ENCODE data around the gene ZFP3. TPM values are rescaled to one million over a fixed set of nuclear protein-coding genes. Genes with fewer than 3 reads are reported as not detected.

Gene ZFP3
- polyA plus RNA-seq, 1 experiment, result 3.0 TPM

DNA sequence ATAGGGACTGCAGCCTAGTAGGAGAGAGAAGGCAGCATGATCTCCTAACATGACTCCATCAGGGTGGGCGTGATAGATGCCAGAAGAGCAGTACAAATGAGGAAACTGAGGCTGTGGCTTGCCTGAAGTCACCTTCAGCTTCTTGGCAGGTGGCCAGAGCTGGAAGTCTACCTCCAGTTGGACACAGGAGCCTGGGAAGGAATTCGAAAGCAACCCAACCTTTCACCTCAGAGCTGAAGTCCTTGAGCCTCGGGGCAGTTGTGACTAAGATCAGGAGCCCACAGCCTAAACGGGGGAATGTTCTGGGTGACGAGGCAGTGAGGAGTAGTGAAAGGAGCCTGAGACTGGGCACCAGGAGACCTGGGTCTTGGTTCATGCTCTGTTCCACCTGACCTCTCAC, 33.6 kb upstream of the ZFP3 start:
- ChIA-PET POLR2A (no interaction called here), CTCF (no interaction called here)
- H3K9me3 ChIP-seq (ENCODE audit: control insufficient read depth, insufficient read depth, low read length), result peaks cover 4% of the 10 kb centered on the region; the same call in 1 of the 2 replicates
- H3K27me3 ChIP-seq (ENCODE audit: control insufficient read depth, insufficient read depth, low read length), result no peaks in the 10 kb centered on the region
- no peak overlapping the region for H3K27ac ChIP-seq (ENCODE audit: low read depth, low read length)
- TF ChIP-seq, protein P1, sequence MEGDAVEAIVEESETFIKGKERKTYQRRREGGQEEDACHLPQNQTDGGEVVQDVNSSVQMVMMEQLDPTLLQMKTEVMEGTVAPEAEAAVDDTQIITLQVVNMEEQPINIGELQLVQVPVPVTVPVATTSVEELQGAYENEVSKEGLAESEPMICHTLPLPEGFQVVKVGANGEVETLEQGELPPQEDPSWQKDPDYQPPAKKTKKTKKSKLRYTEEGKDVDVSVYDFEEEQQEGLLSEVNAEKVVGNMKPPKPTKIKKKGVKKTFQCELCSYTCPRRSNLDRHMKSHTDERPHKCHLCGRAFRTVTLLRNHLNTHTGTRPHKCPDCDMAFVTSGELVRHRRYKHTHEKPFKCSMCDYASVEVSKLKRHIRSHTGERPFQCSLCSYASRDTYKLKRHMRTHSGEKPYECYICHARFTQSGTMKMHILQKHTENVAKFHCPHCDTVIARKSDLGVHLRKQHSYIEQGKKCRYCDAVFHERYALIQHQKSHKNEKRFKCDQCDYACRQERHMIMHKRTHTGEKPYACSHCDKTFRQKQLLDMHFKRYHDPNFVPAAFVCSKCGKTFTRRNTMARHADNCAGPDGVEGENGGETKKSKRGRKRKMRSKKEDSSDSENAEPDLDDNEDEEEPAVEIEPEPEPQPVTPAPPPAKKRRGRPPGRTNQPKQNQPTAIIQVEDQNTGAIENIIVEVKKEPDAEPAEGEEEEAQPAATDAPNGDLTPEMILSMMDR (IDR thresholded peaks at IDR 0.05; ENCODE audit: low read depth, low read length), result no peak
- DNase-seq (ENCODE audit: low read depth, low spot score), result no peak
- H3K4me3 ChIP-seq (ENCODE audit: low read depth, low read length), result no peak overlapping the region

DNA sequence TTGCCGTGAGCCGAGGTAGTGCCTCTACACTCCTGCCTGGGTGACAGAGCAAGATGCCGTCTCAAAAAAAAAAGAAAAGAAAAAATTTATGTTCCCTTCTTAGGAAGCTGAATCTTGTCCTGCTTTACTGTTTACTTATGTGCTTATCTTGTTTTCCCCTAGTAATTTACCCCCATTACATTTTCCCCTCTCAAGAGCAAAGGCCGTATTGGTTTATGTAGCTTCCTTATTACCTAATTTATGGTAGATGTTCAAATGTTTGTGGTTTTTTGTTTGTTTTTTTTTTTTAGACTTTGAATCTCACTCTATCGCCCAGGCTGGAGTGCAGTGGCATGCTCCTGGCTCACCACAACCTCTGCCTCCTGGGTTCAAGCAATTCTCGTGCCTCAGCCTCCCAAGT, 32.8 kb upstream of the ZFP3 start:
- Histone ChIP-seq H3K4me3 (ENCODE audit: low read depth, low read length) (no peak overlapping the region), H3K27me3 (ENCODE audit: control insufficient read depth, insufficient read depth, low read length) (no peaks in the 10 kb centered on the region), H3K27ac (ENCODE audit: low read depth, low read length) (no peak overlapping the region), H3K9me3 (ENCODE audit: control insufficient read depth, insufficient read depth, low read length) (peaks cover 2% of the 10 kb centered on the region; the same call in 1 of the 2 replicates)
- ChIA-PET POLR2A (no interaction called here), CTCF (interaction anchor here (0.6 to 1.1 kb wide), 2 partner anchors 14 to 63 kb away, joined by 3 read pairs; no protein-coding TSS in a partner anchor)
- DNase-seq (ENCODE audit: low read depth, low spot score), result no peak
- TF ChIP-seq, protein P1 (IDR thresholded peaks at IDR 0.05; ENCODE audit: low read depth, low read length), result no peak

DNA sequence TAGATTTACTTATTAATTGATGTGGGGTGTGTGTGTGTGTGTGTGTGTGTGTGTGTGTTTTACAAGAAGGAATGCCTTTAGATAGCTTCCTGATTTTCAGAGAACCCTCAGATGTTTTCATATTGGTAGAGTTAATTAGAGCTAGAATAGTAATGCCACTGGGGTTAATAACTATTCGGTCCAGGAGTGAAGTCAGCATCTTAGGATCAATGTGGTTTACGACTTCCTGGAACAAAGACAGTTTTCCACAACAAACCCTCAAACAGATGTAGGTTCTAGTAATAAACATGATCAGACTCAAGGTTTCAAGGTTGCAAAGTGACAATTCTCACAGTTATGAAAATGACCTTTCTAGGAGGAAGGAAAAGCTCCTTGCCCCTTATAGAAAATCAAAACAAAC, 30.8 kb upstream of the ZFP3 start:
- ChIA-PET POLR2A (interaction anchor here (0.6 kb wide), 1 partner anchor 107 kb away, joined by 3 read pairs; no protein-coding TSS in a partner anchor), CTCF (interaction anchor here (1.3 kb wide), 1 partner anchor 14 kb away, joined by 7 read pairs; no protein-coding TSS in a partner anchor)
- Histone ChIP-seq H3K4me3 (ENCODE audit: low read depth, low read length) (no peak overlapping the region), H3K27ac (ENCODE audit: low read depth, low read length) (no peak overlapping the region), H3K27me3 (ENCODE audit: control insufficient read depth, insufficient read depth, low read length) (no peaks in the 10 kb centered on the region), H3K9me3 (ENCODE audit: control insufficient read depth, insufficient read depth, low read length) (no peaks in the 10 kb centered on the region)
- no peak for DNase-seq (ENCODE audit: low read depth, low spot score)
- TF ChIP-seq, protein P1 (IDR thresholded peaks at IDR 0.05; ENCODE audit: low read depth, low read length), result no peak

DNA sequence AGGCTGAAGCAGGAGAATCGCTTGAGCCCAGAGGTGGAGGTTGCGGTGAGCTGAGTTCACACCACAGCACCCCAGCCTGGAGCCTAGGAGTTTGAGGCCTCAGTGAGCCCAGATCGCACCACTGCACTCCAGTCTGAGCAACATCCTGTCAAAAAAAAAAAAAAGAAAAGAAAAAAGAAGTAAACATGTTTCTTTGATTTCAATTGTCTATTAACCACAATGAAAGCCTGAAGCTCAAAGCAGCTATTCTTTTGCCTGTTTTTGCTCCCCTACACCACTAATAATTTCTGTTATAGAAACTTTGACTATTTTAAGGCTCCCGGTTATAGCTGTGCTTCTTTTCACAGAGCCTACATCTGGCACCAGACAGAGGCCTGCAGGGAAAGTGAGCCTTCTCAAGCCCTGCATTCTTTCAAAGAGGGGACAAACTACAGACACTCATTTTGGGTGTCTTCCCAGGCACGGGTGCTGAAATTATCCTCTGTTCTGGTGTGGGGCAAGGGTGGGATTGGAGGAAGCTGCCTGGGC, 28.9 kb upstream of the ZFP3 start:
- CTCF ChIA-PET, result interaction anchor here (0.9 to 1.5 kb wide), 5 partner anchors 12 to 69 kb away, joined by 3 to 5 read pairs (median 3); no protein-coding TSS in a partner anchor
- DNase-seq (ENCODE audit: low read depth, low spot score), result no peak

DNA sequence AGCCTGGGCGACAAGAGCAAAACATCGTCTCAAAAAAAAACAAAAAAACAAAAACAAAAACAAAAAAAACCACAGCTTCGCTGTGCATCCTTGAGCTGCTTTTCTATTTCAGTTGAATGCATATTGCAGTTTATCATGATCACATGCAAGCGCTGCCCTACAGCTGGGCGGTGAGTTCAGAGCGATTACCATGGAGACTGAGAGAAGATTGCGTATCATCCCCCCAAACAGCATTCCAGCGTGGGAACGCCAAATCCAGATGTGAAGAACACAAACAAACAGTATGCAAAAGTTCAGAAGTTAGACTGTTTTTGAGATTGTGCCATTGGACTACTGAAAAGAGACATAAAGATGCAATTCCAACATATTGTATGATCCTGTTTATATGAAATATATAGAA, 28.0 kb upstream of the ZFP3 start:
- Histone ChIP-seq H3K4me3 (ENCODE audit: low read depth, low read length) (no peak overlapping the region), H3K27ac (ENCODE audit: low read depth, low read length) (no peak overlapping the region), H3K9me3 (ENCODE audit: control insufficient read depth, insufficient read depth, low read length) (no peaks in the 10 kb centered on the region), H3K27me3 (ENCODE audit: control insufficient read depth, insufficient read depth, low read length) (no peaks in the 10 kb centered on the region)
- TF ChIP-seq, protein P1 (IDR thresholded peaks at IDR 0.05; ENCODE audit: low read depth, low read length), result no peak
- ChIA-PET POLR2A (interaction anchor here (1.6 kb wide), 1 partner anchor 110 kb away, joined by 4 read pairs; the partner anchor contains the start of genes RNF167 and SLC25A11), CTCF (interaction anchor here (1.1 to 1.5 kb wide), 3 partner anchors 11 to 70 kb away, joined by 3 to 5 read pairs (median 3); no protein-coding TSS in a partner anchor)
- DNase-seq (ENCODE audit: low read depth, low spot score), result no peak

More for the DNA sequence above, 28.9 kb upstream of the ZFP3 start:
- TF ChIP-seq, protein P1 (IDR thresholded peaks at IDR 0.05; ENCODE audit: low read depth, low read length), result no peak
- Histone ChIP-seq H3K9me3 (ENCODE audit: control insufficient read depth, insufficient read depth, low read length) (no peaks in the 10 kb centered on the region), H3K4me3 (ENCODE audit: low read depth, low read length) (no peak overlapping the region), H3K27me3 (ENCODE audit: control insufficient read depth, insufficient read depth, low read length) (no peaks in the 10 kb centered on the region), H3K27ac (ENCODE audit: low read depth, low read length) (no peak overlapping the region)
- POLR2A ChIA-PET, result interaction anchor here (1.6 kb wide), 1 partner anchor 109 kb away, joined by 4 read pairs; the partner anchor contains the start of genes RNF167 and SLC25A11
